ENCODE results near the gene BCL6. TPM values are rescaled to one million over a fixed set of nuclear protein-coding genes. Genes with fewer than 3 reads are reported as not detected.

BCL6 gene
- total and polyA plus RNA-seq, 10 of the 15 experiments (the other 5 are each of a cell fraction or from before 2014, with no cell fraction given): 0.04 to 0.85 (median 0.15) TPM

DNA sequence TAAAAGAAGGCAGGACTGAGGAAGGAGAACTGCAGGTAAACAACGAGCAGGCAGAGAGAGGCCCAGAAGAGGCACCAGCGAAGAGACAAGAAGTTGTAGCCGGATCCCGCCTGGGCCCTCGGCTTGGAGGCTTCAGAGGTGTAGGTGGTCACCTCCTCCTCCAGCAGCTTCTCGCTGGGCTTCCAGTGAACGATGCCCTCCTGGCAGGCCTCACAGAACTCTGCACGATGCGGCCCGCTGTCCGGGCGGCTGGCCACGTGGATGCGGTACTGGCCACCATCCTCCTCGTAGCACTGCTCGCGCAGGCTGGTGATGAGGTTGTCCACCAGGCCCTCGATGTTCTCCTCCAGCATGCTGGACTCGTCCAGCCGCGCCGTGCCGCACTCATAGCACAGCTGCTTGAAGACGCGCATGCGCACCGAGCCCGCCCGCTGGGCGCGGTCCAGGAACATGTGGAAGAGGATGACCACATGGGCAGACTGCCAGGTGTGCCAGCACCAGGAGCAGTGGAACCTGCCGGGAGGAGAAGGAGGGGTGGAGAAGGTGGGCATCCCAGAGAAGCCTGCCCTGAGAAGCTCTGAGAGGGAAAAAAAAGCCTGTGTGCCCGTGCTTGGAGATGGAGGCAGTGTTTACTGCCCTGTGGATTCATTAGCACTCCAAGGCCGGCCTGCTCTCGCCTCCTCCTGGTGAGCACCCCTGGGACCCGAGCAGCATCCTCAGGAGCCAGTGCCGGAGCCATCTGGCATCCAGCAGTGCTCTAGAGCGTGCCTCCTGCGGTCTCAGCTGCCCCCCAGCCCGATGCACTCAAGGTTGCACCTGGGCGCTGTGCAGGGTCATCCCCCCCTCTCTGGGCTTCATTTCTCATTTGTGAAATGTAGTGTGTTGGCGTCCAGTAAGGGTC is 46.5 kb downstream of the BCL6 start:
- no peak for FAIRE-seq
- TF ChIP-seq JUND (IDR thresholded peaks at IDR 0.05; ENCODE audit: low read depth, low read length): no peak
- no peak for TF ChIP-seq MYC (IDR thresholded peaks at IDR 0.05; ENCODE audit: insufficient read depth, insufficient read length, insufficient replicate concordance, low read length, severe bottlenecking)
- TF ChIP-seq SMAD5 (IDR thresholded peaks at IDR 0.05; ENCODE audit: low read depth): no peak
- TF ChIP-seq, protein P1, sequence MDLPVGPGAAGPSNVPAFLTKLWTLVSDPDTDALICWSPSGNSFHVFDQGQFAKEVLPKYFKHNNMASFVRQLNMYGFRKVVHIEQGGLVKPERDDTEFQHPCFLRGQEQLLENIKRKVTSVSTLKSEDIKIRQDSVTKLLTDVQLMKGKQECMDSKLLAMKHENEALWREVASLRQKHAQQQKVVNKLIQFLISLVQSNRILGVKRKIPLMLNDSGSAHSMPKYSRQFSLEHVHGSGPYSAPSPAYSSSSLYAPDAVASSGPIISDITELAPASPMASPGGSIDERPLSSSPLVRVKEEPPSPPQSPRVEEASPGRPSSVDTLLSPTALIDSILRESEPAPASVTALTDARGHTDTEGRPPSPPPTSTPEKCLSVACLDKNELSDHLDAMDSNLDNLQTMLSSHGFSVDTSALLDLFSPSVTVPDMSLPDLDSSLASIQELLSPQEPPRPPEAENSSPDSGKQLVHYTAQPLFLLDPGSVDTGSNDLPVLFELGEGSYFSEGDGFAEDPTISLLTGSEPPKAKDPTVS (IDR thresholded peaks at IDR 0.05; ENCODE audit: low read depth, low read length): no peak
- TF ChIP-seq, protein P2, sequence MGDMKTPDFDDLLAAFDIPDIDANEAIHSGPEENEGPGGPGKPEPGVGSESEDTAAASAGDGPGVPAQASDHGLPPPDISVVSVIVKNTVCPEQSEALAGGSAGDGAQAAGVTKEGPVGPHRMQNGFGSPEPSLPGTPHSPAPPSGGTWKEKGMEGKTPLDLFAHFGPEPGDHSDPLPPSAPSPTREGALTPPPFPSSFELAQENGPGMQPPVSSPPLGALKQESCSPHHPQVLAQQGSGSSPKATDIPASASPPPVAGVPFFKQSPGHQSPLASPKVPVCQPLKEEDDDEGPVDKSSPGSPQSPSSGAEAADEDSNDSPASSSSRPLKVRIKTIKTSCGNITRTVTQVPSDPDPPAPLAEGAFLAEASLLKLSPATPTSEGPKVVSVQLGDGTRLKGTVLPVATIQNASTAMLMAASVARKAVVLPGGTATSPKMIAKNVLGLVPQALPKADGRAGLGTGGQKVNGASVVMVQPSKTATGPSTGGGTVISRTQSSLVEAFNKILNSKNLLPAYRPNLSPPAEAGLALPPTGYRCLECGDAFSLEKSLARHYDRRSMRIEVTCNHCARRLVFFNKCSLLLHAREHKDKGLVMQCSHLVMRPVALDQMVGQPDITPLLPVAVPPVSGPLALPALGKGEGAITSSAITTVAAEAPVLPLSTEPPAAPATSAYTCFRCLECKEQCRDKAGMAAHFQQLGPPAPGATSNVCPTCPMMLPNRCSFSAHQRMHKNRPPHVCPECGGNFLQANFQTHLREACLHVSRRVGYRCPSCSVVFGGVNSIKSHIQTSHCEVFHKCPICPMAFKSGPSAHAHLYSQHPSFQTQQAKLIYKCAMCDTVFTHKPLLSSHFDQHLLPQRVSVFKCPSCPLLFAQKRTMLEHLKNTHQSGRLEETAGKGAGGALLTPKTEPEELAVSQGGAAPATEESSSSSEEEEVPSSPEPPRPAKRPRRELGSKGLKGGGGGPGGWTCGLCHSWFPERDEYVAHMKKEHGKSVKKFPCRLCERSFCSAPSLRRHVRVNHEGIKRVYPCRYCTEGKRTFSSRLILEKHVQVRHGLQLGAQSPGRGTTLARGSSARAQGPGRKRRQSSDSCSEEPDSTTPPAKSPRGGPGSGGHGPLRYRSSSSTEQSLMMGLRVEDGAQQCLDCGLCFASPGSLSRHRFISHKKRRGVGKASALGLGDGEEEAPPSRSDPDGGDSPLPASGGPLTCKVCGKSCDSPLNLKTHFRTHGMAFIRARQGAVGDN (IDR thresholded peaks at IDR 0.05): no peak
- TF ChIP-seq SRF (IDR thresholded peaks at IDR 0.05; ENCODE audit: low read depth in 2 of 2, low read length in 2 of 2): no peak
- no peak for TF ChIP-seq SMARCA5 (IDR thresholded peaks at IDR 0.05)
- no peak for TF ChIP-seq NFYB (IDR thresholded peaks at IDR 0.05; ENCODE audit: insufficient read depth, low read depth, low read length)
- no peak for TF ChIP-seq BHLHE40 (IDR thresholded peaks at IDR 0.05; ENCODE audit: borderline replicate concordance in 1 of 2, low read depth in 2 of 2, low read length in 1 of 2)
- TF ChIP-seq CBX3 (IDR thresholded peaks at IDR 0.05; ENCODE audit: borderline replicate concordance, low read depth): no peak
- TF ChIP-seq, protein P3, sequence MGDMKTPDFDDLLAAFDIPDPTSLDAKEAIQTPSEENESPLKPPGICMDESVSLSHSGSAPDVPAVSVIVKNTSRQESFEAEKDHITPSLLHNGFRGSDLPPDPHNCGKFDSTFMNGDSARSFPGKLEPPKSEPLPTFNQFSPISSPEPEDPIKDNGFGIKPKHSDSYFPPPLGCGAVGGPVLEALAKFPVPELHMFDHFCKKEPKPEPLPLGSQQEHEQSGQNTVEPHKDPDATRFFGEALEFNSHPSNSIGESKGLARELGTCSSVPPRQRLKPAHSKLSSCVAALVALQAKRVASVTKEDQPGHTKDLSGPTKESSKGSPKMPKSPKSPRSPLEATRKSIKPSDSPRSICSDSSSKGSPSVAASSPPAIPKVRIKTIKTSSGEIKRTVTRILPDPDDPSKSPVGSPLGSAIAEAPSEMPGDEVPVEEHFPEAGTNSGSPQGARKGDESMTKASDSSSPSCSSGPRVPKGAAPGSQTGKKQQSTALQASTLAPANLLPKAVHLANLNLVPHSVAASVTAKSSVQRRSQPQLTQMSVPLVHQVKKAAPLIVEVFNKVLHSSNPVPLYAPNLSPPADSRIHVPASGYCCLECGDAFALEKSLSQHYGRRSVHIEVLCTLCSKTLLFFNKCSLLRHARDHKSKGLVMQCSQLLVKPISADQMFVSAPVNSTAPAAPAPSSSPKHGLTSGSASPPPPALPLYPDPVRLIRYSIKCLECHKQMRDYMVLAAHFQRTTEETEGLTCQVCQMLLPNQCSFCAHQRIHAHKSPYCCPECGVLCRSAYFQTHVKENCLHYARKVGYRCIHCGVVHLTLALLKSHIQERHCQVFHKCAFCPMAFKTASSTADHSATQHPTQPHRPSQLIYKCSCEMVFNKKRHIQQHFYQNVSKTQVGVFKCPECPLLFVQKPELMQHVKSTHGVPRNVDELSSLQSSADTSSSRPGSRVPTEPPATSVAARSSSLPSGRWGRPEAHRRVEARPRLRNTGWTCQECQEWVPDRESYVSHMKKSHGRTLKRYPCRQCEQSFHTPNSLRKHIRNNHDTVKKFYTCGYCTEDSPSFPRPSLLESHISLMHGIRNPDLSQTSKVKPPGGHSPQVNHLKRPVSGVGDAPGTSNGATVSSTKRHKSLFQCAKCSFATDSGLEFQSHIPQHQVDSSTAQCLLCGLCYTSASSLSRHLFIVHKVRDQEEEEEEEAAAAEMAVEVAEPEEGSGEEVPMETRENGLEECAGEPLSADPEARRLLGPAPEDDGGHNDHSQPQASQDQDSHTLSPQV (IDR thresholded peaks at IDR 0.05): no peak
- TF ChIP-seq POLR2A (IDR thresholded peaks at IDR 0.05; ENCODE audit: low read depth, low read length): no peak
- no peak for TF ChIP-seq MXI1 (IDR thresholded peaks at IDR 0.05; ENCODE audit: low read depth, low read length)
- no peak for TF ChIP-seq SMC3 (IDR thresholded peaks at IDR 0.05; ENCODE audit: borderline replicate concordance, low read length)

More for the DNA sequence above, 46.5 kb downstream of the BCL6 start:
- in situ Hi-C loops (cut with MboI) (no loop called here), intact Hi-C loops (cut with micrococcal nuclease; ENCODE audit: unreplicated experiment) (no loop called here)
- ChIA-PET RAD21 (ENCODE audit: unreplicated experiment) (no interaction called here), SMC1A (ENCODE audit: uncharacterized antibody, unreplicated experiment) (no interaction called here), CTCF (interaction anchor here (0.9 kb wide), 1 partner anchor 15 kb away, joined by 3 read pairs; no protein-coding TSS in a partner anchor), POLR2A (no interaction called here)
- 46% methylated on average over 38 of the region's 42 CpGs for WGBS (ENCODE audit: insufficient coverage, insufficient replicate concordance, low lambda C conversion rate, missing lambda C conversion rate)
- DNase-seq (ENCODE audit: low read depth, low spot score) (no peak), ATAC-seq (no peak)
- Histone ChIP-seq H3K27ac (ENCODE audit: control insufficient read depth, insufficient read depth) (no peak overlapping the region), H3K79me2 (ENCODE audit: control insufficient read depth, insufficient read depth, low read length) (no peaks in the 10 kb centered on the region), H2AFZ (ENCODE audit: control insufficient read depth, low read depth, low read length) (no peak overlapping the region), H3K4me3 (no peak overlapping the region), H3K27me3 (replicated peaks in 1 of 2; ENCODE audit: control insufficient read depth in 2 of 2, insufficient read depth in 2 of 2, low read length in 1 of 2) (no peaks in the 10 kb centered on the region; a peak in 1 of 4 replicates), H3K36me3 (ENCODE audit: control insufficient read depth in 2 of 2, insufficient read depth in 2 of 2, low read length in 1 of 2) (no peaks in the 10 kb centered on the region), H3K9ac (ENCODE audit: control insufficient read depth, insufficient read depth, low read length) (no peak overlapping the region), H3K4me2 (ENCODE audit: control insufficient read depth, insufficient read depth) (no peak overlapping the region), H4K20me1 (ENCODE audit: control insufficient read depth, insufficient read depth) (no peaks in the 10 kb centered on the region), H3K4me1 (ENCODE audit: control insufficient read depth, insufficient read depth, low read length) (no peaks in the 10 kb centered on the region), H3K9me3 (replicated peaks; ENCODE audit: control insufficient read depth, insufficient read depth, low read length) (no peaks in the 10 kb centered on the region)
- BruUV-seq (replicated peaks): no TSS peak
